Left lobe of liver (tissue), 2 donors: Measurements from ENCODE around the gene SUPT6H. TPM values are rescaled to one million over a fixed set of nuclear protein-coding genes. Genes with fewer than 3 reads are reported as not detected.

Source experiments
- ATAC-seq: fragments of 200-7000 bp; cut with Tn5 transposase; one replicate; pipeline ENCODE4 v1.9.1; 2020; ENCODE audit warnings: mild to moderate bottlenecking, moderate library complexity
- DNase-seq: peaks from one replicate; pipeline ENCODE4 v3.0.0-alpha.2; 2020; ENCODE audit warnings: low spot score
- total RNA-seq: library from RNA; stranded (reverse); gene quantifications from one replicate; pipeline ENCODE4 v1.2.1, GENCODE V29; 2021
- donor health status: DM: no; HTN: no; CAD: no; lungs with moderate emphysema.
- donor health status: DM: no; HTN: yes; CAD: no.

The SUPT6H gene
- total RNA-seq, 1 donor from 2014 or later = 33.7 TPM

DNA sequence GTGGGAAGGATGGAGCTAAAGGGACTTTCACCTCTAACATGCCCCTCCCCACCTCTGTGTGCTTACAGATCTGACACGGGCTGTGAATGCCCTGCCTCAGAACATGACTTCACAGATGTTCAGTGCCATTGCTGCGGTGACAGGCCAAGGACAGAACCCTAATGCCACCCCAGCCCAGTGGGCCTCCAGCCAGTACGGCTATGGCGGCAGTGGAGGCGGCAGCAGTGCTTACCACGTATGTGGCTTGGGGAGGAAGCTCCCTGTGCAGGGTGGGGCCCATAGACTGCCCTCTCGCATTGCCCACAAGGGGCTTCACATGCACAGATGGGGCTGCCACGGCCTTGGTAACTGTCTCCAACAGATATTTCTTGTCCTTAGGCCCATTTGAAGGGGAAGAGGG is 38.3 kb downstream of the SUPT6H start:
- ATAC-seq (no peak), DNase-seq (no peak)

DNA sequence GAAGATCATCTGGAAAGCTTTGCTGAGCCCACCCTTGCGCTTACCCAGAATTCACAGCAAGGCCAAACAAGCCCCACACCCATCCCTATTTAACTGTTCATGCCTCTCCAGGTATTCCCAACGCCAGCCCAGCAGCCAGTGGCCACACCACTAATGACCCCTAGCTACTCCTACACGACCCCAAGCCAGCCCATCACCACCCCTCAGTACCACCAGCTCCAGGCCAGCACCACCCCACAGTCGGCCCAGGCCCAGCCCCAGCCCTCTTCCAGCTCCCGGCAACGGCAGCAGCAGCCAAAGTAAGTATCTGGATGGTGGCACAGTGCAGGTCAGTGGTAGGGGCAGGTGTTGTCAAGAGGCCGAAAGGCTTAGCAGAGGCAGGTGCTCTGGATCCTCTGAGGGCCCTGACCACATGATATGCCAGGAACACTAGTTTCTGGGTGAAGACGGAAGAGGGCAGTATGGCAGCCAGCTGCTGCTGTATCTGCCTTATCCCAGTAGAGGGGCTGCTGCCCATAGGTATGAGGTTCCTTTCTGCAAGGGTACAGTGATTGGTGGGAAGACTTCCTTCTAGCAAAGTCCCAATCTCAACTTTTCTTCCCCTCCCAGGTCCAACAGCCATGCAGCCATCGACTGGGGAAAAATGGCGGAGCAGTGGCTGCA is 39.0 kb downstream of the SUPT6H start:
- DNase-seq = no peak
- no peak for ATAC-seq

DNA sequence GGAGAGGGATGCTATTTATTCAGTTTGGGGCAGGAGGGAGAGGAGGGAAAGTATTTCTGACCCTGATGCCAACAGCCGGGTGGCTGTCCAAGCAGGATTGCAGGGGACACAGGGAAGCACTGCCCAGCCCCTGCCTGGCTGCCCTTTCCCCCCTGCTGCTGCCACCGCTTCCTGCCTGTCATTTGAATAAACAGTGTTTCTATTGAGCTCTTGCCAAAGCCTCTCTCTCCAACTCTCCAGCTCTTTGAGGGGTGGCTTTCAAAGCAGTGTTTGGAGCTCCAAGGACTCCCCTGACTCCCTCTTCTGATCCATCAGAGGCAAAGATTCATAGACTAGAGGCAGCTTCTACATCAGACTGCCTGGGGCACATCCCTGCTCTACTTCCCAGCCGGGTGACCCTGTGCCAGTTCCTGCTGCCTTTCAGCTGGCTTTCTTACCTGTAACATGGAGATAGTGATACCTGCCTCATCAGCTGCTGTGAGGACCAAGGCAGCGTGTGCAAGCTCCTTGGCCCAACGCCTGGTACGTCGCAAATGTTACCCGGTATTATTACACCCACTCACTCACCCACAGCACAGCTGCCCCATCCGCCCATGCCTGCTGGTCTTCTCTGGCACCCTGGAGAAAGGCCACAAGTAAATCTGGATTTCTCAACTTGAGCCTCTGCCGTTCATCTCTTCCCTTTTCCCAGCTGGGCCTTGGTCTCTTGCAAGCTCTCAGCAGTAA is 40.2 kb downstream of the SUPT6H start:
- DNase-seq = no peak
- ATAC-seq = peak; percentile 52

DNA sequence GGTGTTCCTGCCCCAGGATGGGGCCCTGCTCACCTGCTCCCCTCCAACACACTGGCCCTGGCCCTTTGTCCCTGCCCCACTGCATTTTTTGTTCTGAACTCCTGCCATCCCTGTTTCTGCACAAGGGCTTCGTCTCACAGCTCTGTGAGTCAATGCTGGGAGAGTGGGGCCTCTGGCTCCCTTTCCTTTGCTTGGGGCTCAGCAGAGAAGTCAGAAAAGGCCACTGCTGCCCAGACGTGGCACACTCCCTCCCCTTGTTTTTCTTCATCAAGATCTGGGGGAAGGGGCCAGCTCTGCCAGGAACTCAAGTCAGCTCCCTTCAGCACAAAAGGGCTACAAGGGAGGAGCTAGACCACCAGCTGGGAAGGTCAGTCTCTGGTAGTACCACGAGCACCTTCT is 40.7 kb downstream of the SUPT6H start:
- ATAC-seq = no peak
- no peak for DNase-seq

DNA sequence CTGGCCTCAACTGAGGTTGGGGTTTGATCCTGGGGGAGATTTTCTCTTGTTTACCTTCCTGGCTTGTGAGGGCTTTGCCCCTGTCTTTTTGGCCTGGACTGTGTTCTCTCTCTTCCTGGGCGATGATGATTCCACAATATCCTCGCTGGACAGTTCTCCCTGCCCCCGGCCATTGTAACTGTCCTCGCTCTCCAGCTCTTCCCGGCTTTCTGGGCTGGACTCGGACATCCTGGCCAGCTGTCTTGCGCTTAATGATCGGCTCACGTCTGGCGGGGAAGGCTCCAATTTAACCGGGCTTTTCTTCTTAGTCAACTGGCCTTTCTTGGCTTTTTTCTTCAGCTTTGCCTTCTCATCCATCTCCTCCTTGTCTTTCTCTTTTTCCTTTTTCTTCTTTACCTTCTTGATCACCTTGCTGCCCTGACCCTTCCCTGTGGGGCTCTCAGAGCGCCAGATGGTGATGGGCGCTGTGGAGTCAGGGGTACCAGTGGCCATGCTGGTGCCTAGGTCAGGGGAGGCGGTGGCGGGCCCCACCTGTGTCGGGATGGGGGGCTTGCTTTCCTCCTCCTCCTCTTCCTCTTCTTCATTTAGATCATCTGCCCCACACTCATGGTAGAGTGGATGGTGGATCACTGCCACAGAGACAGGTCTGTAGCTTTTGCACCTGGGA is 41.7 kb downstream of the SUPT6H start:
- ATAC-seq (no peak), DNase-seq (no peak)

DNA sequence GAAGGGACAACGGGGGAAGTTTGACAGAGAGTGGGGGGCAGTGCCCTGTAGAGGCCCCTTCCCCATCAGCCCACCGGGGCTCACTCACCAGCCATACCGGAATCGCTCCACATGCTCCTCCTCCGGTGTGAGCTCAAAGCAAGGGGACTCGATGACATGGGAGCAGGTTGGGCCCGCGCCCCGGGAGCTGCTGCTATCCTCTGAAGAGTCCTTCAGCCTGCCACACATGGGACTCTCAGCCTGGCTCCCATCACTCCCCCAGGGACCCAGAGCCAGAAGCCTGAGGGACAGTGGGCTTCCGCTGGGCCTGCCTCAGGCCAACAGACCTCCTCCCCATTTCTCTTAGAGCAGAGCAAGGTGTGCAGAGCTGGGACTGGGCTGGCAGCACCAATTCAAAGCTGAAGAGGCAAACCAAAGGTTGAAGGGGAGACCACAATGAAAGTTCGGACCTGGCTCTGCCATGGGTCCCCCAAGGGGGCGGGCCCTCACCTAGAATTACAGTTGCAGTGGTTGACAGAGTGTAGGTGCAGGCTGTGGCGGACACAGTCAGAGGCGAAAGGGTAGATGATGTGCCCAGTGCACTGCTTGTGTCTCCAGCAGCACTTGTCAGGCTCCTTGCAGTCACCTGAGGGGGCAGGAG is 42.3 kb downstream of the SUPT6H start:
- ATAC-seq = no peak
- no peak for DNase-seq

DNA sequence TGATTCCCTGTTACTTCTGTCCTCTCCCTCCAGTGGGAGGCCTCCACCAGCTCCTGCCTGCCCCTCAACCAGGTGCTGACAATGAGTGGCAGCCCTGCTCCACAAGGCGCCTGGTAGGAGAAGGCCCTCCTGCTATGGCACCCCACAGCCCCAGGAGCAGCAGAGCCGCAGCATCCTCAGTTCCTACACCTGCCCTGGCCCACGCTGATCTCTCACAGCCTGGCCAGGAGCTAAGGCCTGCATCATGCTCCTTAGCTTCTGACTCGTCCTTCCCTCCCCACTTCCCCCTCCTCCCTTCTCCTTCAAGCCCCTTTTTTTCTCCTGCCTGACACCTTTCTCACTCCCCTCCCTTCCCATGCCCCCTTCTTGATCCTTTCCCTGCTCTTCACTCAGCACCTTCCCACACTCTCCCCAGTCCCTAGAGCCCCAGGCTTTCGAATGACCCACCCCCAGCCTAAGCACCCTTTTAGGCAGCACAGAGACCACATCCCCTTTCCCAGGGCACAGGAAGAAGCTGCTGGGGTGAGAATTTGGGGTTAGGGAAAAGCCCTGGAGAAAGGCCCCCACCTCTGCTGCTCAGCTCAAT is 43.2 kb downstream of the SUPT6H start:
- DNase-seq (no peak), ATAC-seq (no peak)

DNA sequence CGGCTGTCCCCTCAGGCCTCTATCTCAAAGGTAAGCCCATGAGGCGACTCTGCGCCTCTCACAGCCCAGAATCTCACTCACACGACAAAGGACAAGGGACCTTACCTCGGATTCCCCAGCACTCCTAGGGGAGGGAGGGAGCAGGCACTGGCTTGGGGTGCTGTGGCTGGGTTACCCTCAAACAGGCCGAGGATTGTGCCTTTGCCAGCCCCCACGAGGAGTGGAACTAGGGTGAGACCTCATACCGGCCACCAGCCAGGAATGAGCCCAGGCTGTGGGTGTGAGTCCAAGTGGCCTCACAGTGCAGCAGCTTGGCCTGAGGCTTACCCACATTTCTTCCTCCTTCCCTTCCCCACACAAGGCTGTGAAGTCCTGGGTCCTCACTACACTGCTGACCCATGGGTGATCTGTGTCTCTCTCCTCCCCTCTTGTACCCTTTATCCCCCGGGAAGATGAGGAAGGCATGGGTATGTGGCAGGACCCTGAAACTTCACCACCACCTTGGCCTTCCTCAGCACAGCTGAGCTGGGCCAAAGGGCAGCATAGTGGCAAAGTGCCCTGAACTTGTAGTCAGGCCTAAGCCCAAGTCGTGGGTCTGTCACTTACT is 43.8 kb downstream of the SUPT6H start:
- ATAC-seq = no peak
- DNase-seq = no peak

DNA sequence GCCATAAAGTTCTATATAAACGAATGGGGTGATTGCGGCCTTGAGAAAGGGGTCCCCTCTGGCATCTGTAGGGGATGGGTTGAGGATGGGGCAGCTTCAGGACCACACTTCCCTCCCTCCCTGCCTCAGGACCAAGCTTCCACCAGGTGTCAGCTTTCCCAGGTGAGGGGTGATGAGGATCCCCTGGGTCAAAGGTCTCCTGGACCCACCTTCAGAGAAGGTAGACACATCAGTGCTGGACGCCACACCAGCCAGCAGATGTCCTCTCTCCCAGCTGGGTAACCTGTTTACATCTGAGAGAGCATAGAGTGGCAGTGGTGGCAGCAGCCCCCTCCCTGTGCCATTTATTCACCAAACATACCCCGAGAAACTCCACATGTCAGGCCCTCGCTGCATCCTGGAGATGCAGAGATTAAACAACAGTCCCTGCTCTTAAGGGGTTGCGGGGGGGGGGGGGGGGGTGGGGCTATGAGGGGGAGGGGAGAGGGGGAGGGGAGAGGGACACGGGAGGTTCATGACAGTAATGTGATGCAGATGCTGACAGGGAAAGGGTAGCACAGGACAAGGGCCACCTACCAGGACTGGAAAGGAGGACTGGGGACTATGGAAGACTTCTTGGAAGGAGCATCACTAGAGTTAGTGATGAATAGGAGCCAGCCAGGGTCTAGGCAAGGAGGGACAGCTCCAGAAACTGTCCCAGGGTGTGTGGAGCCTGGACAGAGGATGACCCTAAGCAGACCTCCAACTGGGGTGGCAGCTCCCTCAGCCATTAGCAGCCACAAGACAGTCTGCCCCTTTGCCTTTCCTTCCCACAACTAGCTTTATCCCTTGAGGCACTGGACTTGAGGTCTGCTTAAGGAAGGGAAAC is 44.7 kb downstream of the SUPT6H start:
- ATAC-seq (no peak), DNase-seq (no peak)

DNA sequence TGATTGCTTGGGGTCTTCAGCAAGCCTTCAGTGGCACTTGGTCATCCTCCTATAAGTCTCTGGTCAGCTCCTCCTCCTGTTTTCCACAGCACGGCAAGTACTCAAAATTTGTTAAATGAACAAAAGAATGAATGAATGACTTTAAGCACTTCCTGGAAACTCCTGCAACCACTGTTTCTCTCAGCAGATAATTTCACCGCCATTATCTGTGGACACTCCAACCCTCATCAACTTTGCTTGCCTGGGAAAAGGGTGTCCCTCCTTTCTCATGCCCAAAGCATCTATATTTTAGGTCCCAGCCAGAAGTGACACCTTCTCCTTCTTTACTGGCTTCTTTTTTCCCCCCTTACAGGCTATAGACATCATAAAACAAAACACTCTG is 45.3 kb downstream of the SUPT6H start:
- no peak for DNase-seq
- ATAC-seq = no peak

DNA sequence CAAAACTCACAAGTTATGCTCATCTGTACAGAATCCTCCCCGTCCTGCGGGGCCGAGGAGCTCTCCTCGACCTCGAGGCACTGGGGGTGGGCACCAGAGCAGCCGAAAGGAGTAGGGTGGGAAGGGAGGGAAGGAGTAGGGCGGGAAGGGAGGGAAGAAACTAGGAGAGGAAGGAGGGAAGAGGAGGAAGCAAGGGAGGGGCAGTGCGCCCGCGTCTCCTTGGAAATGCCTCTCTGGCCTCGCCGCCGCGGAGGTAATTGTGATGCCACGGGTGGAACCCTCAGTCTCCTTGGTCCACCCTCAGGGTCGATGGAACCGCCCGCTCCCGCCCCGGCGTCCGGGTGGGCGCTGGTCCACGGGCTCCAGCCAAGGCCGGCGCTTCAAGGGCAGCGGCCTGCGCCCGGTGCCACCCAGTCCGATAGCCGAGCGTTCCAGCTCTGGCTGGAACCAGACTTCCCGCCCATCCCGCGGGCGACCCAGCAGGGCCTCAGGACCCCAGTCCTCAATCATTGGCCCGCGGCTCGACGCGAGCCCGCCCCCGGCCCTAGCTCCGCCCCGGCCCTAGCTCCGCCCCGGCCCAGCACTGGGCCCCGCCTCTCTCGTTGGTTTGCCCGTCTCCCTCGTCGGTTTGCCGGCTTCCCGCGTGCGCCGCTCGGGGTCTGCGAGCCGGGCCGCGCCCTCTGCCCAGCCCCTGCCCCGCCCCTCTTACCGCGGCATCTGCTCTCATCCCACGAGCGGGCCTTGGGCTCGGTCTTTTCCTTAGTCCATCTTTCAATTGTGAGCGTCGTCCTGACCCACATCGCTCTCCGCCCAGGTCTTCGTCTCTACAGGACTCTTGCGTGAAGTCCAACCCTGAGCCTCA is 49.1 kb downstream of the SUPT6H start:
- DNase-seq (peak; percentile 88), ATAC-seq (peak; percentile 92)

DNA sequence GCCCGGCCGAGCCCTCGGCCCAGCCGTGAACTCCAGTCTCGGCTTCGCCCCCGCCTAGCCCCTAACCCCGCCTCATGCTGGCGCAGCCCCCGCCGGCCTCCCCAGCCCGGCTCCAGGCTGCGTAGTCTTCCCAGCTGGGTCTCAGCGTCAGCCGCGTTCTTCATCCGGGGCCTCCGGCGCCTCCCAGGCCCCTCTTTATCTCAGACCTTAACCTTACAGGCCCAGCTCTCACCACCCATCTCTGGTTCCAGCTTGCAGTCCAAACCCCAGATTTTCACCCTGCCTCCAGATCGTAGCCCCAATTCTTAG is 49.7 kb downstream of the SUPT6H start, which contains the start of gene PROCA1:
PROCA1 (minus strand) TSS at position 166 of the 309 bp plus-strand sequence. CDS start 228 bp downstream, outside the sequence.
- no peak for ATAC-seq
- no peak for DNase-seq

DNA sequence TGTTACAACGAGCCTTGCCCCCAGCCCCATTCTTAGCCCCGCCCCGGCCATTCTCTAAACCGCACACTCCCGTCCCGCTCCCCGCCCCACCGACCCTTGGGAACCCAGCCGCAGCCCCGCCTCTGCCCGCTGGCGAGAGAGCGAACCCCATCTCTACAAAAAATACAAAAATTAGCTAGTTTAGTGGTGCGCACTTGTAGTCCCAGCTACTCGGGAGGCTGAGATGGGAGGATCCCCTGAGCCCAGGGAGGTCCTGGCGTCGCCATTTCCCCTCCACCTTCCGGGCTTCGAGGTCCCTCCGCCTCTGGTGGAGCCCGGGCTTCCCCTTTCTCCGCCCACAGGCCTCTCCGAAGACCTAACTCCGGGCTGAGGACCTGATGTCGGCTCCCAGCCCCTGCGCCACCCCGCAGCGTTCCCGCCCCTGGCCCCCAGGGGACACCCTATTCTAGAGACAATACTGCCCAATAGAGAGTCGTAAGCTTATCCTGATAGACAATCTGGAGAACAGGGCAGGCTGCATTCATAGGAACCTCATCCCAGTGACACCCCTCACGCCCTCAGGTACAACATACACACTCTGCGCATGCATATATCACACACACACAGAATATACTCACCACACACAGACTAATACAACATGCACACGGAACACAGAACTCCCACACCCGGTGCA is 50.2 kb downstream of the SUPT6H start:
- no peak for DNase-seq
- ATAC-seq = no peak

DNA sequence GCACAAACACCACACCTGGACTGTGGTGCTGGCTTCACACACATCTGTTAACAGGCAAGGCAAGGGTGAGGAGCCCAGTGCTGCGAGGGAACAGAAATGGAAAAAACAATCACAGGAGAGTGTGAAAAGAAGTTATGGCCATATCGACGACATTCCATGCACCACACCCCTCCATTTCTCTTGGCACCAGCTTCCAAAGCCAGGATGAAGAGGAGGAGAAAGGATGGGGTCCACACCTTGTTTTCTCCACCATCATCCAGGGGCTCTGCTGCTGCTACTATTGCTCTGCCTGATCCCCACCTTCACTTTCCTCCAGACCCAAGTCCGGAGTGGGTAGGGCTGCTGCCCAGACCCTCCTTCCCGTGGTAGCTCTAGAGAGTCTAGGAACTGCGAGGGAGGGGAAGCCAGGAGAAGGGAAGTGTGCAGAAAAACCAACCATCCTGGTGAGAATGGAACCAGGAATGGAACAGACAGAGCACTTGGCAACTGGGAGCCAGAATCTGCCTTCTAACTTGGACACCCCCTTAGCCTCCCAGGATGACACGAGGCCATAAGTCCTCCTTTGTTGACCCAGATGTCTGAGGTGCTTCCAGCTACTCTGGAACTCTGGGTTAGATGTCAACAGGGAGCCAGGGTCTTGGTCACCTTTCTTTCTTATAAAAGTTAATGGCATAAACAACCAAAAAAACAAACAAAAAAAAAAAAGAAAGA is 50.9 kb downstream of the SUPT6H start:
- DNase-seq (no peak), ATAC-seq (no peak)

DNA sequence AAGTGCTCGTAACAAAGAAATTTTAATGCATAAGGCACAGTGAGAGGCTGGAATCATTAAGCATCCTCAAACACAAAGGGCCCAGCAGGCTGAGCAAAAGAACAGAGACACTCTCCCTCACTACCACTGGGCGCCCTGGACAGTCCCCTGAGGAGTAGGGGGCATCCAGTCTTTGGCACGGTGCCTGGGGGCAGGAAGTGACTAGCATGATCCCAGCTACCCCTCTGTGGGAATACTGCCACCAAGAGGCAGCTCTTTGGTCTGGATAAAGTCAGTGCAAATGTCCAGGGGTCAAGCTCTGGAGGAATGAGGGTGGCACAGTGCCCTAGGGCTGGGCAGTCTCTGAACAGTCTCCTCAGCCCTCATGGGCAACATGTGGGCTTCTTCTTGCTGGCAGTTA is 52.3 kb downstream of the SUPT6H start:
- ATAC-seq (no peak), DNase-seq (no peak)

DNA sequence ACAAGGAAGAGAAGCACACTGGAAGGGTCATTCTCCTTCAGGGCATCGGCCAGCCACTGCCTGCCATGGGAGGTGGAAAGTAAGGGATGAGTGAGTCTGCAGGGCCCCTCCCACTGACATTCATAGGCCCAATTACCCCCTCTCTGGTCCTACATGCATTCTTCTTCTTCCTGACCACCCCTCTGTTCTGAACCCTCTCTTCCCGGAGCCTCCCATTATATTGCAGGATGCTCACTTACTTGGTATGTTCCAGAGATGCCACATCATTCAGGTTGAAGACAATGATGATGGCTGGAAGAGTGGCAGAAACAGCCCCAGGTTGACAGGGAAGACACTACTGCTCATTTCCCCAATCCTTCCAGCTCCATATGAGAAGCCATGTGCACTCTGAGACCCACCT is 53.2 kb downstream of the SUPT6H start:
- no peak for ATAC-seq
- DNase-seq = no peak

DNA sequence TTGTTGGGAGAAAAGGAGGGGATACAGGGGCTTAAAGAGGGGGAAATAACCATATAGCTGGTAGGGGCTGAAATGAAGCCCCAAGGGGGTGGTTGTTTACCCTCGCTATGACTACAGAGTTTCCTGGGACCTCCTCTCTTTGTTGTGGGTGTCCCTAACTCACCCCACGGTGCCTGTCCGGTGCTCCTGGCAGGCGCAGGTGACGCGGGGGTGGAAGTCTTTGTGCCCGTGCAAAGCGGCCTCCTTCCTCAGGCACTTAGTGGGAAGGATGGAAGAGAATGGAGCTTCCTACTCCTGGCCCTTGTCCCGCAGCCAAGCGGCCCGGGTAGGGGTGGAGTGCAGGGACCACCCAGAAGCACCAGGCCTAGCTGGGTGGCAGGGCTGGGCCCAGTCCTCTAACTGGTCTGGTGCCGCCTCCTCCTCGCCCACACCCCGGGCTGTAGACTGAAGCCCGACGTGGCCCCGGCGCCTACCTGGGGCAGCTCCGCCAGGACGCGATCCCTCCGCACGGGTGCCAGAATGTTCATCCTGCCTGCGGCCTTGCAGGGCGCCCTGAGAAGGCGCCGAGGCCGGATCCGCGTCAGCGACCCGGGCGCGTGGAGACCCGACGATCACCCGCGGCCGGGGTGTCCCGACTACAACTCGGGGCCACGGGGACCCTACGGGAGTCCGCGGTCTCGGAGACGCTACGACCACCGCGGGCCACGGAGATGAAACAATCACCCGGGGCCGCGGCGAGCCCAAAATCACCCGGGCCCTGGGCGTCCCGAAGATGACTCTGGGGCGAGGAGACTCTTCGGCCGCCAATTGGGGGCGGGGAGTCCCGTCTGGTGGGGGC is 55.0 kb downstream of the SUPT6H start:
- ATAC-seq = no peak
- no peak for DNase-seq
